Activated CD8-positive, alpha-beta memory T cell treated with anti-CD3 and anti-CD28 coated beads, Interleukin-2, amount 50 U/mL, for 48 hours (primary cell): ENCODE results near the gene ESCO1.
"Not testable (repeated sequence)": the region's sequence is repeated elsewhere in the genome, so short reads cannot be mapped to it uniquely, and the experiment has no call there.

Experiments
- DNase-seq: peaks from one replicate; pipeline ENCODE4 v3.0.0-alpha.2; 2020

The ESCO1 gene

GRCh38 chr18:21600526-21601410 is at the start of gene ESCO1:
TSS of gene ESCO1 (minus strand) at chr18:21600704. CDS start at chr18:21574843, 25,861 bp downstream.
- DNase-seq: peak; percentile 97

GRCh38 chr18:21640375-21640774 is 39.9 kb upstream of the ESCO1 start:
- not testable (repeated sequence) for DNase-seq

GRCh38 chr18:21638822-21639221 is 38.3 kb upstream of the ESCO1 start:
- no peak for DNase-seq

GRCh38 chr18:21636769-21637168 is 36.3 kb upstream of the ESCO1 start:
- DNase-seq: no peak

- DNase-seq: no peak
Measured at GRCh38 chr18:21634588-21635199, 34.2 kb upstream of the ESCO1 start.

GRCh38 chr18:21632393-21632792 is 31.9 kb upstream of the ESCO1 start:
- no peak for DNase-seq

- DNase-seq: no peak
Measured at GRCh38 chr18:21629089-21629832, 28.8 kb upstream of the ESCO1 start.

GRCh38 chr18:21621640-21622039 is 21.1 kb upstream of the ESCO1 start:
- not testable (repeated sequence) for DNase-seq

- peak; percentile 95 for DNase-seq
Measured at GRCh38 chr18:21612125-21613039, 11.9 kb upstream of the ESCO1 start, which contains the start of gene SNRPD1. TSS of gene SNRPD1 (plus strand) at chr18:21612314. CDS start at chr18:21612430, 116 bp downstream.

GRCh38 chr18:21611401-21612124 is 11.1 kb upstream of the ESCO1 start:
- DNase-seq: peak; percentile 50

- no peak for DNase-seq
Measured at GRCh38 chr18:21605213-21605612, 4.7 kb upstream of the ESCO1 start.

GRCh38 chr18:21604671-21605070 is 4.2 kb upstream of the ESCO1 start:
- no peak for DNase-seq

- DNase-seq: peak; percentile 49
Measured at GRCh38 chr18:21602299-21602587, 1.7 kb upstream of the ESCO1 start.

GRCh38 chr18:21599585-21600525 is 649 bp downstream of the ESCO1 start:
- peak; percentile 58 for DNase-seq

- DNase-seq: peak; percentile 48
Measured at GRCh38 chr18:21598726-21599584, 1.5 kb downstream of the ESCO1 start.

- no peak for DNase-seq
Measured at GRCh38 chr18:21597620-21598019, 2.9 kb downstream of the ESCO1 start.

GRCh38 chr18:21593540-21594257 is 6.8 kb downstream of the ESCO1 start:
- no peak for DNase-seq

- DNase-seq: not testable (repeated sequence)
Measured at GRCh38 chr18:21592361-21592760, 8.1 kb downstream of the ESCO1 start.

- no peak for DNase-seq
Measured at GRCh38 chr18:21584391-21584790, 16.1 kb downstream of the ESCO1 start.
